Common myeloid progenitor, CD34-positive (primary cell): ENCODE data around the gene C6orf52.

ENCODE experiments used
- CTCF ChIA-PET: fragments of 350-600 bp; sonication (Branson Sonifier 250); formaldehyde crosslinking; loops from one replicate; lab custom pipeline; 2021; ENCODE audit warnings: antibody characterized with exemption; lab: Charles Lee
- POLR2A ChIA-PET: fragments of 350-600 bp; sonication (Branson Sonifier 250); formaldehyde crosslinking; loops from one replicate; lab custom pipeline; 2021; ENCODE audit warnings: antibody characterized with exemption; lab: Charles Lee
- DNase-seq, 3 donors: peaks; one replicate each; pipeline versions ENCODE4 v3.0.0 to v3.0.0-alpha.2; 2013
- H3K27ac ChIP-seq, 2 experiments: 1 replicate in 1 of 2; 2 replicates in 1 of 2; pipeline ENCODE4 v1.7.0; 2013; ENCODE audit warnings: inconsistent platforms in 2 of 2, low read length in 2 of 2, mild to moderate bottlenecking in 2 of 2, low read depth in 1 of 2, moderate library complexity in 1 of 2; ENCODE audit not compliant: severe bottlenecking in 2 of 2, insufficient read depth in 1 of 2, poor library complexity in 1 of 2
- H3K27me3 ChIP-seq, 5 experiments: replicated peaks in 2 of 5; 1 replicate in 3 of 5; 2 replicates in 2 of 5; pipeline versions ENCODE4 v1.6.1 to v1.7.0; 2013; ENCODE audit warnings: low read length in 4 of 5, mild to moderate bottlenecking in 2 of 5, moderate library complexity in 2 of 5, inconsistent platforms in 1 of 5; ENCODE audit not compliant: insufficient read depth in 5 of 5, control insufficient read depth in 4 of 5
- H3K36me3 ChIP-seq, 4 experiments: 1 replicate in 2 of 4; 2 replicates in 2 of 4; pipeline versions ENCODE4 v1.6.1 to v1.7.0; 2013; ENCODE audit warnings: low read length in 3 of 4, control low read depth in 1 of 4, mild to moderate bottlenecking in 1 of 4; ENCODE audit not compliant: control insufficient read depth in 4 of 4, insufficient read depth in 4 of 4
- H3K4me1 ChIP-seq, 4 experiments: 1 replicate in 3 of 4; 2 replicates in 1 of 4; pipeline versions ENCODE4 v1.6.1 to v1.7.1; 2013; ENCODE audit warnings: low read length in 3 of 4, mild to moderate bottlenecking in 3 of 4, control low read depth in 1 of 4, inconsistent platforms in 1 of 4, moderate library complexity in 1 of 4; ENCODE audit not compliant: control insufficient read depth in 4 of 4, insufficient read depth in 4 of 4; ENCODE audit errors: control extremely low read depth in 1 of 4
- H3K4me3 ChIP-seq, 7 experiments: 1 replicate in 4 of 7; 2 replicates in 3 of 7; pipeline versions ENCODE4 v1.5.1 to v1.7.0; 2013; ENCODE audit warnings: mild to moderate bottlenecking in 7 of 7, low read length in 6 of 7, moderate library complexity in 6 of 7, inconsistent platforms in 2 of 7, low read depth in 2 of 7, control low read depth in 1 of 7; ENCODE audit not compliant: insufficient read depth in 4 of 7, control insufficient read depth in 1 of 7; ENCODE audit errors: extremely low read depth in 1 of 7
- H3K9me3 ChIP-seq, 5 experiments: 1 replicate in 4 of 5; 2 replicates in 1 of 5; pipeline versions ENCODE4 v1.6.1 to v1.7.1; 2013; ENCODE audit warnings: low read length in 4 of 5, mild to moderate bottlenecking in 2 of 5, inconsistent platforms in 1 of 5, low read depth in 1 of 5, moderate library complexity in 1 of 5; ENCODE audit not compliant: control insufficient read depth in 4 of 5, insufficient read depth in 2 of 5; ENCODE audit errors: control extremely low read depth in 1 of 5
- WGBS: methylation state at CpG from one replicate; pipeline ENCODE4 v1.1.5; 2013; ENCODE audit not compliant: insufficient coverage; 5-methylcytosine and 5-hydroxymethylcytosine counted together

The C6orf52 gene

DNA sequence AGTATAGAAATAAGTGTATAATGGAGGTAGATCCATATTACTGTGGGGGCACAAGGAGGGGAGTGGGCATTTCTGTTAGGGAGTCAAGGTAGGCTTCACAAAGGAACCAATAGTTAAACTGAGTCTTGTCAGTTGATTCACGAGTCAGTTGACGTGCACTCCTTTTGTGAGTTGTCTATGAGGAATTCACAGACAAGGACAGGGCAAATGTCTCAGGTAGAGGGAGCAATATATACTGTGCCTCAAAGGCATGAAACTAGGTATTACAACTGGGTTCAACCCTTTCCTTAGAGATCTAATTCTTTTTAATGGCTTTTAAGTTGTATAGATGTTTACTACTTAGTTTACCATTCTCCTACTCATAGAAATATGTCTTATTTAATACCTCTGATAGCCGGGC is 39.4 kb upstream of the C6orf52 start:
- peaks cover 0 to 15% (median under 1%) of the 10 kb centered on the region in 4 experiments for H3K4me1 ChIP-seq
- WGBS: 100% methylated on average over 2 of the region's 3 CpGs
- no peaks in the 10 kb centered on the region for H3K9me3 ChIP-seq
- ChIA-PET POLR2A (no interaction called here), CTCF (no interaction called here)
- no peak overlapping the region for H3K27ac ChIP-seq
- no peak overlapping the region for H3K4me3 ChIP-seq
- peaks cover 3 to 28% (median 18%) of the 10 kb centered on the region in 4 experiments for H3K36me3 ChIP-seq
- DNase-seq: no peak
- H3K27me3 ChIP-seq: no peaks in the 10 kb centered on the region

DNA sequence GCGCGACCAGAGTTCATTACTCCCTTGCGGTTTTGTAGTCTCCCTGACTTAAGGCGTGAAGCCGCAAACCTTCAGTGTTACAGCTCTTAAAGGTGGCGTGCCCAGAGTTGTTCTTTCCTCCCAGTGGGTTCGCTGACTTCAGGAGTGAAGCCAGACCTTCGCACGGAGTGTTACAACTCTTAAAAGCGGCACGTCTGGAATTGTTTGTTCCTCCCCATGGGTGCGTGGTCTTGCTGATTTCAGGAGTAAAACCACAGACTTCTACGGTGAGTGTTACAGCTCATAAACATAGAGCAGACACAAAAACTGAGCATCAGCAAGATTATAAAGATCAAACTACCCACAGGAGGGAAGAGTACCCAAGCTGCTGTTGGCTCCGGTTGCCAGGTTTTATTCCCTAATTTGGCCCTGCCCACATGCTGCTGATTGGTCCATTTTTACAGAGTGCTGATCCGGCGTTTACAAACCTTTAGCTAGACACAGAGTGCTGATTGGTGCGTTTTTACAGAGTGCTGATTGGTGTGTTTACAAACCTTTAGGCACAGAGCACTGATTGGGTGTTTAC is 38.8 kb upstream of the C6orf52 start:
- POLR2A ChIA-PET: no interaction called here
- H3K4me1 ChIP-seq: peaks cover 0 to 15% (median under 1%) of the 10 kb centered on the region in 4 experiments
- no peaks in the 10 kb centered on the region for H3K9me3 ChIP-seq
- H3K36me3 ChIP-seq: peaks cover 3 to 32% (median 24%) of the 10 kb centered on the region in 4 experiments
- 98% methylated on average over 17 of the region's 17 CpGs for WGBS
- H3K27ac ChIP-seq: no peak overlapping the region
- CTCF ChIA-PET: no interaction called here
- H3K4me3 ChIP-seq: no peak overlapping the region
- no peaks in the 10 kb centered on the region for H3K27me3 ChIP-seq
- DNase-seq: no peak

DNA sequence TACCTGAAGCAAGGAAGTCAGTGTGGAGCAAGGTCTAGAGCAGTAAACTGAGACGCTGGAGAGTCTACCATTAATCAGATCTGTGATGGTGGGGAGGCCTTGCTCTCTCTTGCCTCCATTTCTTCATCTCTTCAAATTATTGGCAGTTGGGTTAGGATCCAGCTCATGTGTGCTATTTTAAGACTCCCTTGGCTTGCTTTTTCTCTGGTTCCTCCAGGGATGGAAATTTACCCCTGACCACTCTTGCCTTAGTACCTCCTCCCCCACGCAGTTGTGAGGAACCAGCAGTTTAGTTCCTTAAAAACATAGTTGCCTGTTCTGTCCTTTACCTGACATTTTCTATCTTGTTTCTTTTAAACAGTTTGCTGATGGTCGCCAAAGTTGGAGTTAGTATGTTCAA is 35.8 kb upstream of the C6orf52 start:
- H3K9me3 ChIP-seq: no peaks in the 10 kb centered on the region
- CTCF ChIA-PET: no interaction called here
- H3K4me1 ChIP-seq: peaks cover 0 to 15% (median under 1%) of the 10 kb centered on the region in 4 experiments
- no peak for DNase-seq
- 100% methylated on average over 1 of the region's 3 CpGs for WGBS
- no peaks in the 10 kb centered on the region for H3K27me3 ChIP-seq
- no peak overlapping the region for H3K4me3 ChIP-seq
- H3K36me3 ChIP-seq: peaks cover 3 to 45% (median 37%) of the 10 kb centered on the region in 4 experiments
- H3K27ac ChIP-seq: no peak overlapping the region
- POLR2A ChIA-PET: no interaction called here

DNA sequence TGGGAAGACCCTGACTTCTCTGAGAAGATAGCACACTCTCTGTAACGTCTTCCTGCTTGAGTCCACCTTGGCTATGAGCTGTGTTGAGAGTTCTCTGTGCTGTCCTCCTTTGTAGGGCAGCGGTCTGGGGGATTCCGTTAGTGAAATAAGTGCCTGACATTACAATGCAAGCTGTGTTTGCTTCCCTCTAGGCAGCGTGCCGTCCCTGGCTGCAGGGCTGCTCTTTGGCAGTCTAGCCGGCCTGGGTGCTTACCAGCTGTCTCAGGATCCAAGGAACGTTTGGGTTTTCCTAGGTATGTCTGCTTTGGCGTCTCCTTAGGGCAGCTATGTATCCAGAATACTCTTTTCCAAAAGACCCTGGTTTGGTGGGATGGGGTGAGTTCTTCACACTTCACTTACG is 31.3 kb upstream of the C6orf52 start:
- Histone ChIP-seq H3K9me3 (no peaks in the 10 kb centered on the region), H3K4me1 (peaks cover 4 to 35% (median 22%) of the 10 kb centered on the region in 4 experiments), H3K27ac (no peak overlapping the region), H3K27me3 (no peaks in the 10 kb centered on the region), H3K36me3 (peaks cover 0 to 35% (median 27%) of the 10 kb centered on the region in 4 experiments), H3K4me3 (no peak overlapping the region)
- POLR2A ChIA-PET: no interaction called here
- 100% methylated on average over 5 of the region's 9 CpGs for WGBS
- CTCF ChIA-PET: interaction anchor here (0.8 to 1.1 kb wide), 2 partner anchors 18 to 215 kb away, joined by 3 to 4 read pairs; no protein-coding TSS in a partner anchor
- DNase-seq: no peak

DNA sequence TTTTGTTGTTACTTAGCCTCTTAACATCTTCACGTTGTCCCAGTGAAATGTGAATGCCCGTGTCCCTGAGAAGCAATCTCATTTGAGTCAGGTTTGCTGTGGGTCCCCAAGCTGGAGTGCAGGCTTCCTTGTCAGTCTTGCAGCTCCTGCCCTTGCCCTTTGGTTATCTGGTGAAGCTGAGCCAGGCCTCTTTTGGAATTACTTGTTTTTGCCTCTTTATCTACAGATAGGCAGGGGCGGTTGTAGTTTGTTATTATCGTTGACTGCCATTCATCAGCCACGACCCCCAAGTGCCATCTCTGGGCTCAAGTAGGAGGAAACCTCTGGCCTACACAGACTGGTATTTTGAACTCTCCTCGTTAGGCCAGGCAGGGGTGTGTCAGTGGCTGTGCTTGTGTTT is 30.6 kb upstream of the C6orf52 start:
- H3K4me1 ChIP-seq: peaks cover 4 to 29% (median 22%) of the 10 kb centered on the region in 4 experiments
- 95% methylated on average over 6 of the region's 6 CpGs for WGBS

DNA sequence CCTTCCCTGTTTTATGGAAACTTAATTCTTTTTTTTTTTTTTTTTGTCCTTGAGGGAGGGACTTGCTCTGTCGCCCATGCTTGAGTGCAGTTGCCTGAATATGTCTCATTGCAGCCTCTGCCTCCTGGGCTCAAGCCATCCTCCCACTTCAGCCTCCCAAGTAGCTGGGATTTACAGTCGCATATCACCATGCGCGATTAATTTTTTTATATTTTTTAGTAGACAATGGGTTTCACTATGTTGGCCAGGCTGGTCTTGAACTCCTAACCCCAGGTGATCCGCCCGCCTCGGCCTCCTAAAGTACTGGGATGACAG is 29.1 kb upstream of the C6orf52 start:
- WGBS: 47% methylated on average over 3 of the region's 7 CpGs
- H3K36me3 ChIP-seq: peaks cover 0 to 24% (median 16%) of the 10 kb centered on the region in 4 experiments
- peak overlapping the region; percentile 58 to 88 for H3K27ac ChIP-seq
- peaks cover 0 to 3% (median 2%) of the 10 kb centered on the region in 5 experiments for H3K9me3 ChIP-seq
- H3K4me1 ChIP-seq: peaks cover 4 to 27% (median 22%) of the 10 kb centered on the region in 4 experiments
- ChIA-PET CTCF (interaction anchor here (1.2 to 2.7 kb wide), 2 partner anchors 11 to 23 kb away, joined by 5 to 7 read pairs; partner anchors contain the start of gene TMEM14B), POLR2A (no interaction called here)
- DNase-seq: no peak
- peak overlapping the region; percentile 67 to 87 (median 81) for H3K4me3 ChIP-seq
- no peaks in the 10 kb centered on the region for H3K27me3 ChIP-seq

More for the DNA sequence above, 30.6 kb upstream of the C6orf52 start:
- peak in 2 of 3 donors; percentile 21 to 58 for DNase-seq
- H3K27ac ChIP-seq: no peak overlapping the region
- peaks cover 0 to 30% (median 21%) of the 10 kb centered on the region in 4 experiments for H3K36me3 ChIP-seq
- POLR2A ChIA-PET: no interaction called here
- no peaks in the 10 kb centered on the region for H3K9me3 ChIP-seq
- CTCF ChIA-PET: no interaction called here
- no peaks in the 10 kb centered on the region for H3K27me3 ChIP-seq
- no peak overlapping the region for H3K4me3 ChIP-seq

DNA sequence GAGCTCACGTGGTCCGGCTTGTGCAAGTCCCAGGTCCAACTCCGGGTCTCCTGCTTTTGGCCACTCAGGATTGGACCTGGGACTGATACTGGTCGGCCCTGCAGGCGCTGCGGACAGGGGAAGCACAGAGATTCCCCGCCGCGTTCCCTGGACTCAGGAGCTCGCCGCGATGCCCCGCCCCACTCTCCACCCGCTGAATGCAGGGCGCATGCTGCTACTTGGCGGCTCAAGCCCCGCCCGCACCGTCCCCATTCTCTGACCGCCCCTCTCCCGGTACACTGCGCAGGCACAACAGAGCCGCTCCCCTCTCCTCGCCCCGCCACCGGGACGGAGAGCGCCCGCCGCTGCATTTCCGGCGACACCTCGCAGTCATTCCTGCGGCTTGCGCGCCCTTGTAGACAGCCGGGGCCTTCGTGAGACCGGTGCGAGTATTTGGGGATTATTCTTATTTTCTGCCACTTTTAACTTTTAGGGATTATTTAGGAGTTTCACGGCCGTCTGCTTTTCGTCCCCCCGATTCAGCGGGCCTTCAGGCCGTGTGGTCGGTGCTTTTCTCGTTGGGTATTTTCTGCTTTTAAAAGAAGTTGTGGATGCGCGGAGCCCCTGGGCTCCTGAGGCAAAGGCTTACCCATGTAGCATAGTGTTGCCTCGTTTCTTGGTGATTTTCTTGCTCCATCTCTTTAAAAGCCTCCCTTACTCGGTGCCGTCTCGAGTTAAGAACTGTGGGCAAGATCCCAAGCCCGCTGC is 28.6 kb upstream of the C6orf52 start, which contains the start of gene TMEM14C:
TMEM14C (plus strand) TSS at position 251 of the 747 bp plus-strand sequence. CDS start 1,544 bp downstream, outside the sequence.
- no peaks in the 10 kb centered on the region for H3K27me3 ChIP-seq
- ChIA-PET POLR2A (interaction anchor here (0.9 kb wide), 1 partner anchor 13 kb away, joined by 3 read pairs; no protein-coding TSS in a partner anchor), CTCF (interaction anchor here (0.6 to 3.5 kb wide), 3 partner anchors 24 to 212 kb away, joined by 3 to 16 read pairs (median 7); partner anchors contain the start of gene TMEM14B)
- H3K9me3 ChIP-seq: peaks cover 0 to 6% (median 4%) of the 10 kb centered on the region in 5 experiments
- H3K36me3 ChIP-seq: peaks cover 0 to 19% (median 11%) of the 10 kb centered on the region in 4 experiments
- WGBS: 0% methylated on average over 49 of the region's 55 CpGs
- H3K4me1 ChIP-seq: peaks cover 4 to 27% (median 22%) of the 10 kb centered on the region in 4 experiments
- peak within 1 kb of the TSS; percentile 67 to 87 (median 81) for H3K4me3 ChIP-seq
- DNase-seq: peak; percentile 86 to 91 (median 88)
- peak within 1 kb of the TSS; percentile 58 to 88 for H3K27ac ChIP-seq
